Measurements from ENCODE around the gene GLIS1.

GLIS1 gene

GRCh38 chr1:53699981-53700380, 39.0 kb downstream of the GLIS1 start:
- no peak for TF ChIP-seq CTCF (IDR thresholded peaks at IDR 0.05; ENCODE audit: extremely low read depth, missing control alignments)
- DNase-seq (ENCODE audit: low spot score) = no peak

DNA sequence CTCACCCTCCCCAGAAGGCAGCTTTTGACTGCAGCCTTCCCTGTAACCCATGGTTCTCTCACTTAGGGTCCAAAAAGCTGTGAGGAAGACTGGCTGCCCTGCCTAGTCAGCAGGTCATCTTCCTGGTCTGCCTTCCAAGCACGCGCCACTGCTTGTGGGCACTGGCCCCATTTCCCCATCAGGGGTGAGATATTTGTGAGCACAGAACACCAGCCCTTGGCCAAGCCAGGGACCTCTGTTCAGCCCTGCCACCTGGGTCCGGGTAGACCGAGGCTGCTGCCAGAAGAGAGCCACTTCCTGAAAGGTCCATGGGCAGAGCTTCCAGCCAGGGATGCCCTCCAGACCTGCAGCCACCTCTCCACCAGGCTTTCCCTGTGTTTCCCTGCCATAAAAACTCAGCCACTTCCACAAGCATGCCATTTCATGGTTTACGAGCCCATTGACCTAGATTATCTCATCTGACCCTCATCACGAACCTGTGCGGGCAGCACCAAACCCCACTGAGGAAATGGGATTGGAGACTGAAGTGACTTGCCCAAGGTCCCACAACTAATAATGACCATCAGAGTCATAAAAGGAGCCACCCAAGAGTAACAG, 40.5 kb downstream of the GLIS1 start:
- DNase-seq (ENCODE audit: low spot score) = no peak
- TF ChIP-seq CTCF (IDR thresholded peaks at IDR 0.05; ENCODE audit: extremely low read depth, missing control alignments) = no peak

GRCh38 chr1:53697721-53698383, 41.1 kb downstream of the GLIS1 start:
- no peak for DNase-seq (ENCODE audit: low spot score)
- TF ChIP-seq CTCF (IDR thresholded peaks at IDR 0.05; ENCODE audit: extremely low read depth, missing control alignments) = no peak

DNA sequence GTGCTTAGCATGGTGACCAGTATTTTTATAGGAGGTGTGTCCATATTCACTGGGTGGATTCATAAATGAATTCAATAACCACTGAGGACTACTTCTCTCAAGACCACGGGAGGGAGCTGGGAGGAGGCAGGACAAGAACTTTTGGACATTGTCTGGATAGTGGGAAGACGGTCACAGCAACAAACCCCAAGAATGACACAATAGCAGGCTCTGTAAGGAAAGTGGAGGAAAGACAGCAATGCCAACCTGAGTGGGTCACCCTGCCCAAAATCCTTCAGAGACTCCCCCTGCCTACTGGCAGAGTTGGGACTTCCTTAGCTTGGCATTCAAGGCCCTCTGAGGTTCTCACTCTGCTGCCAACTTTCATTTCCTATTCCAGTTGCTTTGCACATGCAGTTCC, 42.0 kb downstream of the GLIS1 start:
- DNase-seq (ENCODE audit: low spot score) = no peak

DNA sequence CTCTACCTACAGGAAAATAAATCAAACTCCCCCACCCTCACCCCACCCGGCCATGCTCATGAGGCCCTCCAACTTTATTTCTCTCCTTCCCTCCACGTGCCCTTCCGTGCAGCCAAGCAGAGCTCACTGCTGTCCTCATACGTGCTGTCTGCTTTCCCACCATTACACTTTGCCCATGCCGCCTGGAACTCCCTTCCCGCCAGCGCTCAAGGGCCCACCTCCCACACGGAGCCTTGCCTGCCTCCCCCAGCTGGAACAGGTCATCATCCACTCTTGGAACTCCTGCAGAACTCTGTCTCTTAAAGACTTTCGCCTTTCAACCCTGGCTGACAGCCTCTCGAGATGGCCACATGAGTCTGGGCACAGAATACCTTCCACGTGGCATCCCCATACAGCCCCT, 42.4 kb downstream of the GLIS1 start:
- no peak for TF ChIP-seq CTCF (IDR thresholded peaks at IDR 0.05; ENCODE audit: extremely low read depth, missing control alignments)
- DNase-seq (ENCODE audit: low spot score) = no peak

More for the DNA sequence above, 42.0 kb downstream of the GLIS1 start:
- TF ChIP-seq CTCF (IDR thresholded peaks at IDR 0.05; ENCODE audit: extremely low read depth, missing control alignments) = no peak

DNA sequence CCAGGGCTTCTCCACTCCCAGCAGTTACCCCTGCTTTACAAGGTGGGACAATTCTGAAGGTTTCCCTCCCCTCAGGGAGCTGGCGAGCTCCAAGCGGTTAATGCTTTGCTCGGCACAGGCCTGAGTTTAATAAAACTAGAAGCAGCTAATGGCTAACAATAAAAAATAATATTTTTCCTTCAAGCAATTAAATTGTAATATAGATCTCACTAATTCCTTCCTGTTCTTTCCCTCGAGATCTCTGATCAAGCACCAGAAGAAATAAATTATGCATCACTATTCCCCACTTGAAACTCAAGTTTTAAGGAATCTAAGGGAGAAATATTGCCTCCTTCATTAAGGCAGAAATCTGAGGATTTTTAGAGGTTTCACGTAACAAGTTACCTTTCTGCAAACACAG, 42.9 kb downstream of the GLIS1 start:
- DNase-seq (ENCODE audit: low spot score) = no peak
- TF ChIP-seq CTCF (IDR thresholded peaks at IDR 0.05; ENCODE audit: extremely low read depth, missing control alignments) = no peak

GRCh38 chr1:53695116-53695515, 43.8 kb downstream of the GLIS1 start:
- TF ChIP-seq CTCF (IDR thresholded peaks at IDR 0.05; ENCODE audit: extremely low read depth, missing control alignments) = no peak
- DNase-seq (ENCODE audit: low spot score) = no peak

Measured in GM20000 (cell line).